Upper lobe of left lung (tissue), 6 donors: ENCODE data around the gene LRRC1. TPM values are rescaled to one million over a fixed set of nuclear protein-coding genes. Genes with fewer than 3 reads are reported as not detected.
"Not testable (repeated sequence)": the region's sequence is repeated elsewhere in the genome, so short reads cannot be mapped to it uniquely, and the experiment has no call there.

Source experiments
- ATAC-seq, 2 donors: fragments of 200-7000 bp; cut with Tn5 transposase; one replicate each; pipeline ENCODE4 v1.9.1; 2022; ENCODE audit warnings: mild to moderate bottlenecking in 2 of 2, moderate library complexity in 2 of 2; ENCODE audit not compliant: low FRiP score in 2 of 2
- DNase-seq, 2 donors: peaks; one replicate each; pipeline ENCODE4 v3.0.0-alpha.2; 2019 to 2020
- H3K27ac ChIP-seq, 4 donors: fragments of 200-600 bp; sonication (generic); one replicate each; pipeline ENCODE4 v1.5.1; 2016 to 2019
- H3K27me3 ChIP-seq, 4 donors: fragments of 200-600 bp; sonication (generic); one replicate each; pipeline ENCODE4 v1.5.1; 2017 to 2019
- H3K36me3 ChIP-seq, 4 donors: fragments of 200-600 bp; sonication (generic); one replicate each; pipeline ENCODE4 v1.5.1; 2016 to 2019
- H3K4me1 ChIP-seq, 4 donors: fragments of 200-600 bp; sonication (generic); one replicate each; pipeline ENCODE4 v1.5.1; 2018 to 2019
- H3K4me3 ChIP-seq, 4 donors: fragments of 200-600 bp; sonication (generic); one replicate each; pipeline ENCODE4 v1.5.1; 2017 to 2019; ENCODE audit warnings: mild to moderate bottlenecking in 2 of 4, moderate library complexity in 1 of 4
- H3K9me3 ChIP-seq, 4 donors: fragments of 200-600 bp; sonication (generic); one replicate each; pipeline ENCODE4 v1.5.1; 2018 to 2019
- EP300 ChIP-seq, 4 donors: sonication (generic); formaldehyde crosslinking; IDR thresholded peaks; one replicate each; pipeline ENCODE4 v1.5.1; 2017; ENCODE audit warnings: antibody characterized with exemption in 4 of 4, control low read depth in 2 of 4
- POLR2A ChIP-seq, 4 donors: fragments of 450-650 bp; IDR thresholded peaks; one replicate each; pipeline ENCODE4 v1.5.1; 2016 to 2017; ENCODE audit warnings: antibody characterized with exemption in 4 of 4, mild to moderate bottlenecking in 2 of 4
- POLR2AphosphoS5 ChIP-seq, 2 donors: sonication (generic); formaldehyde crosslinking; IDR thresholded peaks; one replicate each; pipeline ENCODE4 v1.5.1; 2017; ENCODE audit warnings: antibody characterized with exemption in 2 of 2
- WGBS, 2 donors: methylation state at CpG; one replicate each; pipeline ENCODE4 v1.1.5; 2017 to 2018; 5-methylcytosine and 5-hydroxymethylcytosine counted together
- total RNA-seq, 6 donors: library from RNA; depleted of rRNA in 4 of 6; stranded (reverse); fragments of >200 nt in 4 of 6; gene quantifications; one replicate each; pipeline versions ENCODE4 v1.1.0 to v1.2.1, GENCODE V29; 2016 to 2021
- TF ChIP-seq, protein P1 (sequence below), 6 experiments: fragments of 450-650 bp in 4 of 6; fragments of 200-600 bp in 2 of 6; sonication (generic) in 2 of 6; IDR thresholded peaks; one replicate each; pipeline ENCODE4 v1.5.1; 2016 to 2019; ENCODE audit warnings: antibody characterized with exemption in 6 of 6
- donor health status: DM: no; HTN: no; CAD: no; lungs with moderate emphysema.
- donor health status: DM: no; HTN: yes; CAD: no; lungs with severe emphysema.

The LRRC1 gene
- total RNA-seq, 6 donors from 2014 or later, result 10.9 to 31.5 (median 19.4) TPM

GRCh38 chr6:53770780-53771249, 24.0 kb upstream of the LRRC1 start:
- WGBS, 2 donors, result 79 to 86% methylated on average over 2 of the region's 2 CpGs
- ATAC-seq (no peak), DNase-seq (no peak)
- Histone ChIP-seq H3K4me1 (no peaks in the 10 kb centered on the region), H3K27me3 (no peaks in the 10 kb centered on the region), H3K27ac (peak overlapping the region in 1 of 4 donors; percentile 46), H3K9me3 (no peaks in the 10 kb centered on the region), H3K36me3 (no peaks in the 10 kb centered on the region), H3K4me3 (no peak overlapping the region)
- no peak for TF ChIP-seq EP300 (IDR thresholded peaks at IDR 0.05)
- TF ChIP-seq POLR2AphosphoS5 (IDR thresholded peaks at IDR 0.05), result no peak
- TF ChIP-seq, protein P1, sequence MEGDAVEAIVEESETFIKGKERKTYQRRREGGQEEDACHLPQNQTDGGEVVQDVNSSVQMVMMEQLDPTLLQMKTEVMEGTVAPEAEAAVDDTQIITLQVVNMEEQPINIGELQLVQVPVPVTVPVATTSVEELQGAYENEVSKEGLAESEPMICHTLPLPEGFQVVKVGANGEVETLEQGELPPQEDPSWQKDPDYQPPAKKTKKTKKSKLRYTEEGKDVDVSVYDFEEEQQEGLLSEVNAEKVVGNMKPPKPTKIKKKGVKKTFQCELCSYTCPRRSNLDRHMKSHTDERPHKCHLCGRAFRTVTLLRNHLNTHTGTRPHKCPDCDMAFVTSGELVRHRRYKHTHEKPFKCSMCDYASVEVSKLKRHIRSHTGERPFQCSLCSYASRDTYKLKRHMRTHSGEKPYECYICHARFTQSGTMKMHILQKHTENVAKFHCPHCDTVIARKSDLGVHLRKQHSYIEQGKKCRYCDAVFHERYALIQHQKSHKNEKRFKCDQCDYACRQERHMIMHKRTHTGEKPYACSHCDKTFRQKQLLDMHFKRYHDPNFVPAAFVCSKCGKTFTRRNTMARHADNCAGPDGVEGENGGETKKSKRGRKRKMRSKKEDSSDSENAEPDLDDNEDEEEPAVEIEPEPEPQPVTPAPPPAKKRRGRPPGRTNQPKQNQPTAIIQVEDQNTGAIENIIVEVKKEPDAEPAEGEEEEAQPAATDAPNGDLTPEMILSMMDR (IDR thresholded peaks at IDR 0.05), result no peak
- TF ChIP-seq POLR2A (IDR thresholded peaks at IDR 0.05), result no peak

DNA sequence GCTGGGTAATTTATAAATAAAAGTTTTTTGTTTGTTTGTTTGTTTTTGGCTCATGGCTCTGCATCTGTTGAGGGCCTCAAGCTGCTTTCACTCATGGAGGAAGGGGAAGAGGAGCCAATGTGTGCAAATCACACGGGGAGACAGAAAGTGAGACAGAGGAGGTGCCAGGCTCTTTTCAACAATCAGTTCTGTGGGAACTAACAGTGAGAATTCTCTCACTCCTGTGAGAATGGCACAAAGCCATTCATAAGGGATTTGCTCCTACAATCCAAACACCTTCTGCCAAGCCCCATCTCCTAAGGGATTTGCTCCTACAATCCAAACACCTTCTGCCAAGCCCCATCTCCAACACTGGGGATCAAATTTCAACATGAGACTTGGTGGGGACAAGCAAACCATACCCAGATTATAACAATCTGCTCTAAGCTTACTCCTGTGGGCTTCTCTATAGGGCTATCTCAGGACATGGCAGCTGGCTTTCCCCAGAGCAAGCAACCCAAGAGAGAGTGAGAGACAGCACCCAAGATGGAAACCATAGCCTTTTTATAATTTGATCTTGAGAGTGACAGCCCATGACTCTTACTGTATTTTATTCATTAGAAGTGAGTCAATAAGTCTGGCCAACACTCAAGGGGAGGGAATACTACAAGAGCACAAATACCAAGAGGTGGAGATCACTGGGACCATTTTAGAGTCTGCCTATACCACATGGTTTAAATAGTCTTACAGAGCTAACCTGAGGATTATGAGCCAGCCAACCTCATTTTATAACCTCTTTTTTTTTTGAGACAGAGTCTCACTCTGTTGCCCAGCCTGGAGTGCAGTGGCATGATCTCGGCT, 22.8 kb upstream of the LRRC1 start:
- Histone ChIP-seq H3K4me1 (no peaks in the 10 kb centered on the region), H3K4me3 (no peak overlapping the region), H3K36me3 (no peaks in the 10 kb centered on the region), H3K9me3 (no peaks in the 10 kb centered on the region), H3K27me3 (no peaks in the 10 kb centered on the region), H3K27ac (peak overlapping the region in 1 of 4 donors; percentile 46)
- no peak for ATAC-seq
- no peak for DNase-seq
- 75 to 88% methylated on average over 2 of the region's 2 CpGs for WGBS, 2 donors
- TF ChIP-seq EP300 (IDR thresholded peaks at IDR 0.05), result no peak
- TF ChIP-seq, protein P1 (IDR thresholded peaks at IDR 0.05), result no peak
- TF ChIP-seq POLR2A (IDR thresholded peaks at IDR 0.05), result no peak
- TF ChIP-seq POLR2AphosphoS5 (IDR thresholded peaks at IDR 0.05), result no peak

GRCh38 chr6:53773044-53773696, 21.6 kb upstream of the LRRC1 start:
- TF ChIP-seq EP300 (IDR thresholded peaks at IDR 0.05), result no peak
- TF ChIP-seq, protein P1 (IDR thresholded peaks at IDR 0.05), result no peak
- TF ChIP-seq POLR2A (IDR thresholded peaks at IDR 0.05), result no peak
- TF ChIP-seq POLR2AphosphoS5 (IDR thresholded peaks at IDR 0.05), result no peak

GRCh38 chr6:53776152-53776551, 18.7 kb upstream of the LRRC1 start:
- H3K27ac ChIP-seq, result not testable (repeated sequence)

More at GRCh38 chr6:53773044-53773696, 21.6 kb upstream of the LRRC1 start:
- ATAC-seq, result no peak
- no peak for DNase-seq
- Histone ChIP-seq H3K9me3 (no peaks in the 10 kb centered on the region), H3K36me3 (no peaks in the 10 kb centered on the region), H3K4me3 (no peak overlapping the region), H3K27ac (no peak overlapping the region), H3K27me3 (no peaks in the 10 kb centered on the region), H3K4me1 (no peaks in the 10 kb centered on the region)

DNA sequence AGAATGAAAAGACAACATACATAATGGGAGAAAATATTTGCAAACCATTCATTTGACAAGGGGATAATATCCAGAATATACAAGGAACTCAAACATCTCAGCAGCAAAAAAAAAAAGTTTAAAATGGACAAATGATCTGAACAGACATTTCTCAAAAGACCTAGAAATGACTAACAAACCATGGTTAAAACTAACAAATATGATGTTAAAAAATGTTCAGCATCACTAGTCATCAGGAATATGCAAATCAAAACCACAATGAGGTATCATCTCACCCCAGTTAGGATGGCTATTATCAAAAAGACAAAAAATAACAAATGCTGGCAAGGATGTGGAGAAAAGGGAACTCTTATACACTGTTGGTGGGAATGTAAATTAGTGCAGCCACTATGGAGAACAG, 9.8 kb upstream of the LRRC1 start:
- H3K9me3 ChIP-seq, H3K36me3 ChIP-seq, H3K4me1 ChIP-seq, H3K27ac ChIP-seq, DNase-seq, H3K4me3 ChIP-seq, H3K27me3 ChIP-seq, ATAC-seq: not testable (repeated sequence)

More at GRCh38 chr6:53776152-53776551, 18.7 kb upstream of the LRRC1 start:
- ATAC-seq, H3K36me3 ChIP-seq, H3K9me3 ChIP-seq, DNase-seq, H3K27me3 ChIP-seq, H3K4me3 ChIP-seq, H3K4me1 ChIP-seq: not testable (repeated sequence)
- WGBS, 2 donors, result 90 to 93% methylated on average over 2 of the region's 2 CpGs
